Prostate gland (tissue), 2 donors: Measurements from ENCODE around the gene KDM4D. TPM values are rescaled to one million over a fixed set of nuclear protein-coding genes. Genes with fewer than 3 reads are reported as not detected.
A peak's percentile ranks its signal among the peaks of the same experiment; 100 is the strongest.
"Not testable (repeated sequence)": the region's sequence is repeated elsewhere in the genome, so short reads cannot be mapped to it uniquely, and the experiment has no call there.

ENCODE experiments used
- DNase-seq: peaks from one replicate; pipeline ENCODE4 v3.0.0-alpha.2; 2019; ENCODE audit warnings: low spot score
- H3K27ac ChIP-seq, 2 donors: fragments of 200-600 bp; sonication (generic); 2 replicates each; pipeline ENCODE4 v1.5.1; 2017 to 2019
- H3K27me3 ChIP-seq: fragments of 200-600 bp; sonication (generic); replicated peaks from 2 replicates; pipeline ENCODE4 v1.5.1; 2019; ENCODE audit not compliant: insufficient read depth
- H3K36me3 ChIP-seq, 2 donors: fragments of 200-600 bp; sonication (generic); 1 replicate in 1 of 2; 2 replicates in 1 of 2; pipeline versions ENCODE4 v1.5.1 to v1.8.1; 2017 to 2019
- H3K4me1 ChIP-seq: fragments of 200-600 bp; sonication (generic); replicated peaks from 2 replicates; pipeline ENCODE4 v1.5.1; 2019
- H3K4me3 ChIP-seq, 2 donors: fragments of 200-600 bp; sonication (generic); 2 replicates each; pipeline ENCODE4 v1.5.1; 2017 to 2019
- H3K9me3 ChIP-seq: fragments of 200-600 bp; sonication (generic); 2 replicates; pipeline ENCODE4 v1.5.1; 2017
- CTCF ChIP-seq, 4 experiments: fragments of 200-600 bp in 2 of 4; fragments of 450-650 bp in 2 of 4; sonication (generic) in 2 of 4; IDR thresholded peaks; 1 replicate in 3 of 4; 2 replicates in 1 of 4; pipeline ENCODE4 v1.5.1; 2016 to 2019; ENCODE audit warnings: antibody characterized with exemption in 4 of 4, mild to moderate bottlenecking in 2 of 4, moderate library complexity in 2 of 4
- POLR2A ChIP-seq: fragments of 450-650 bp; IDR thresholded peaks from one replicate; pipeline ENCODE4 v1.6.1; 2016; ENCODE audit warnings: antibody characterized with exemption, mild to moderate bottlenecking
- POLR2AphosphoS5 ChIP-seq: sonication (generic); formaldehyde crosslinking; IDR thresholded peaks from one replicate; pipeline ENCODE4 v1.6.1; 2017; ENCODE audit warnings: antibody characterized with exemption
- WGBS: methylation state at CpG from one replicate; pipeline ENCODE4 v1.1.5; 2018; 5-methylcytosine and 5-hydroxymethylcytosine counted together
- intact Hi-C: fragments of 100-400 bp; cut with DNase I; formaldehyde crosslinking; loops from one replicate; pipeline ENCODE4 v1.14.2; 2022
- total RNA-seq, 2 donors: library from RNA; depleted of rRNA; stranded (reverse); fragments of >200 nt; gene quantifications; one replicate each; pipeline ENCODE4 v1.1.0, GENCODE V29; 2016

Gene KDM4D
- total RNA-seq, 2 donors from 2014 or later = 2.6 to 9.9 TPM

- no peak overlapping the region for H3K27ac ChIP-seq
- WGBS = 76% methylated on average over 1 of the region's 1 CpG
- H3K36me3 ChIP-seq = no peaks in the 10 kb centered on the region
- no peak for DNase-seq
- H3K4me1 ChIP-seq = no peaks in the 10 kb centered on the region
- intact Hi-C loops = no loop called here
- no peaks in the 10 kb centered on the region for H3K27me3 ChIP-seq
- TF ChIP-seq CTCF (IDR thresholded peaks at IDR 0.05) (no peak), POLR2AphosphoS5 (no peak), POLR2A (no peak)
- H3K9me3 ChIP-seq = no peaks in the 10 kb centered on the region
- no peak overlapping the region for H3K4me3 ChIP-seq
Measured at GRCh38 chr11:95033051-95033450, 59.5 kb downstream of the KDM4D start.

GRCh38 chr11:95035316-95035715, 61.8 kb downstream of the KDM4D start:
- WGBS = 24% methylated on average over 2 of the region's 2 CpGs
- Histone ChIP-seq H3K36me3 (no peaks in the 10 kb centered on the region), H3K4me3 (no peak overlapping the region), H3K9me3 (no peaks in the 10 kb centered on the region), H3K27me3 (no peaks in the 10 kb centered on the region), H3K4me1 (no peaks in the 10 kb centered on the region), H3K27ac (no peak overlapping the region)
- intact Hi-C loops = no loop called here
- peak; percentile 56 for DNase-seq
- TF ChIP-seq POLR2AphosphoS5 (peak; percentile 61), CTCF (IDR thresholded peaks at IDR 0.05) (no peak)

- H3K27me3 ChIP-seq, H3K9me3 ChIP-seq, H3K36me3 ChIP-seq, H3K4me1 ChIP-seq, H3K27ac ChIP-seq, DNase-seq, intact Hi-C loops: not testable (repeated sequence)
- 46% methylated on average over 33 of the region's 71 CpGs for WGBS
- peak overlapping the region; percentile 10 to 15 for H3K4me3 ChIP-seq
Measured at GRCh38 chr11:95037356-95038035, 64.0 kb downstream of the KDM4D start.

- intact Hi-C loops = no loop called here
- Histone ChIP-seq H3K4me3 (no peak overlapping the region), H3K4me1 (no peaks in the 10 kb centered on the region), H3K27ac (no peak overlapping the region), H3K27me3 (no peaks in the 10 kb centered on the region), H3K9me3 (no peaks in the 10 kb centered on the region), H3K36me3 (no peaks in the 10 kb centered on the region)
- WGBS = 100% methylated on average over 1 of the region's 1 CpG
- no peak for TF ChIP-seq POLR2AphosphoS5
- TF ChIP-seq POLR2A = no peak
- TF ChIP-seq CTCF (IDR thresholded peaks at IDR 0.05) = no peak
- no peak for DNase-seq
Measured at GRCh38 chr11:95042239-95042638, 68.7 kb downstream of the KDM4D start.

- TF ChIP-seq POLR2A (no peak), POLR2AphosphoS5 (no peak), CTCF (IDR thresholded peaks at IDR 0.05) (no peak)
- Histone ChIP-seq H3K36me3 (no peaks in the 10 kb centered on the region), H3K9me3 (no peaks in the 10 kb centered on the region), H3K27me3 (no peaks in the 10 kb centered on the region), H3K27ac (no peak overlapping the region), H3K4me3 (no peak overlapping the region), H3K4me1 (no peaks in the 10 kb centered on the region)
- intact Hi-C loops = no loop called here
- WGBS = 85% methylated on average over 3 of the region's 3 CpGs
- DNase-seq = no peak
Measured at GRCh38 chr11:95042906-95043305, 69.4 kb downstream of the KDM4D start.
